Choroid plexus epithelial cell (primary cell): ENCODE results near the gene CASP9.
"Not testable (repeated sequence)": the region's sequence is repeated elsewhere in the genome, so short reads cannot be mapped to it uniquely, and the experiment has no call there.

Experiments
- DNase-seq: peaks from one replicate; pipeline ENCODE4 v3.0.0-alpha.2; 2010; ENCODE audit warnings: low read depth
- H3K4me3 ChIP-seq: 2 replicates; pipeline ENCODE4 v1.5.1; 2011; ENCODE audit warnings: low read depth, mild to moderate bottlenecking, control low read depth, low read length, moderate library complexity
- CTCF ChIP-seq: conservative IDR thresholded peaks from 2 replicates; pipeline ENCODE4 v1.5.1; 2011; ENCODE audit warnings: low read depth, mild to moderate bottlenecking, control low read depth, inconsistent platforms, low read length, moderate library complexity

Gene CASP9

GRCh38 chr1:15501208-15502032 is 22.6 kb downstream of the CASP9 start:
- DNase-seq: peak; percentile 65
- no peak overlapping the region for H3K4me3 ChIP-seq
- peak; percentile 92 for TF ChIP-seq CTCF

GRCh38 chr1:15500184-15501178 is 23.5 kb downstream of the CASP9 start:
- no peak for DNase-seq
- no peak overlapping the region for H3K4me3 ChIP-seq
- TF ChIP-seq CTCF: no peak

GRCh38 chr1:15493869-15494390 is 30.1 kb downstream of the CASP9 start:
- no peak for TF ChIP-seq CTCF
- no peak for DNase-seq
- no peak overlapping the region for H3K4me3 ChIP-seq

- no peak overlapping the region for H3K4me3 ChIP-seq
- no peak for DNase-seq
- no peak for TF ChIP-seq CTCF
Measured at GRCh38 chr1:15492596-15492995, 31.4 kb downstream of the CASP9 start.

GRCh38 chr1:15491010-15491409 is 33.0 kb downstream of the CASP9 start:
- peak; percentile 42 for DNase-seq
- not testable (repeated sequence) for H3K4me3 ChIP-seq

- no peak overlapping the region for H3K4me3 ChIP-seq
- DNase-seq: no peak
- TF ChIP-seq CTCF: no peak
Measured at GRCh38 chr1:15489052-15489736, 34.8 kb downstream of the CASP9 start.

GRCh38 chr1:15488371-15488770 is 35.6 kb downstream of the CASP9 start:
- no peak for TF ChIP-seq CTCF

GRCh38 chr1:15486844-15487610 is 37.0 kb downstream of the CASP9 start:
- DNase-seq, H3K4me3 ChIP-seq: not testable (repeated sequence)

More at GRCh38 chr1:15488371-15488770, 35.6 kb downstream of the CASP9 start:
- no peak for DNase-seq
- H3K4me3 ChIP-seq: no peak overlapping the region
